Measurements from ENCODE around the gene CBX5. TPM values are rescaled to one million over a fixed set of nuclear protein-coding genes. Genes with fewer than 3 reads are reported as not detected.
"Not testable (repeated sequence)": the region's sequence is repeated elsewhere in the genome, so short reads cannot be mapped to it uniquely, and the experiment has no call there.

Gene CBX5
- total and polyA plus RNA-seq, 2 donors (not counting 1 experiment from before 2014, with no cell fraction given), result 27.7 to 64.0 TPM

DNA sequence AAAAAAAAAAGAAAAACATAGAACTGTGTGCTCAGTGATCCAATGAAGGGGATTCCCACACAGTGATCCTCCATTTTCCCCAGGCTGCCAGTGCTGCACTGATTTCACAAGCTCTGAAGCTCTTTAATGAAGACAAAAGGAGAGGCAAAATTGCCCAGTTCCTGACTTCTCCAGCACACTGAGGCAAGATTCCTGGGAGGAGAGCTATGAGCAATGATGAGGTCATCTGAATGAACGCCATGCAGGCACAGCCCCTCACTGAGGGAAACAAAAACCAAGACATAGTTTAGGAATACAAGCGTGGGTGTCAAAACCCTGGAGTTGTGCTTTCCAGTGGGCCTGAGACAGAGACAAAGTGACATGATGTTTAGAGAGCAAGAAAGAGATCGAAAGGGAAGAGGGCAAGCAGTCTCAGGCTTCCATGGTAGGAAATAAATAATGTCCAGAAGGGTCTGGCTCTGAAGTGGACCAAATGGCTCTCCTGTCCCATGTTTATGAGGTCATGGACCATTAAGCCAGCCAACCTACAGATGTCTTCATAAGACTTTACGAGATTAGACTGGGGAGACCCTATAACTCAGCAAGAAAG lies 50.2 kb downstream of the CBX5 start:
- H3K4me1 ChIP-seq (ENCODE audit: control insufficient read depth, extremely low read depth, insufficient read depth, low read length), result peaks cover 11% of the 10 kb centered on the region
- H3K9me3 ChIP-seq (ENCODE audit: control insufficient read depth, insufficient read depth, low read depth, low read length), result no peaks in the 10 kb centered on the region
- no peaks in the 10 kb centered on the region for H4K20me1 ChIP-seq (ENCODE audit: control insufficient read depth, extremely low read depth, insufficient read depth, low read length)
- H3K79me2 ChIP-seq (ENCODE audit: control insufficient read depth, insufficient read depth, low read length), result no peaks in the 10 kb centered on the region
- H3K27me3 ChIP-seq (ENCODE audit: control insufficient read depth, insufficient read depth, low read length), result no peaks in the 10 kb centered on the region
- H3K9ac ChIP-seq (ENCODE audit: insufficient read depth, low read length), result no peak overlapping the region
- peaks cover 2% of the 10 kb centered on the region for H3K36me3 ChIP-seq (ENCODE audit: control insufficient read depth, insufficient read depth, low read length)
- H3K27ac ChIP-seq (ENCODE audit: insufficient read depth, low read length), result peak overlapping the region; percentile 72
- DNase-seq (ENCODE audit: low read depth in 2 of 2), result peak; percentile 96 to 98
- H3K4me3 ChIP-seq (replicated peaks in 1 of 4; ENCODE audit: control extremely low read depth in 1 of 4, insufficient read depth in 1 of 4, low read depth in 3 of 4, low read length in 4 of 4), result no peak overlapping the region
- H2AFZ ChIP-seq (ENCODE audit: low read length), result peak overlapping the region; percentile 66
- peak overlapping the region; percentile 9 for H3K4me2 ChIP-seq (ENCODE audit: extremely low read depth, insufficient read depth, low read length)
- TF ChIP-seq CTCF (conservative IDR thresholded peaks at IDR 0.05 in 1 of 2, IDR thresholded peaks at IDR 0.05 in 1 of 2; ENCODE audit: low read depth in 1 of 2, low read length in 2 of 2), result no peak
- no peak for TF ChIP-seq EZH2 (IDR thresholded peaks at IDR 0.05; ENCODE audit: low read length, missing control alignments)

GRCh38 chr12:54228471-54228870 lies 51.5 kb downstream of the CBX5 start:
- no peaks in the 10 kb centered on the region for H3K79me2 ChIP-seq (ENCODE audit: control insufficient read depth, insufficient read depth, low read length)
- no peaks in the 10 kb centered on the region for H3K9me3 ChIP-seq (ENCODE audit: control insufficient read depth, insufficient read depth, low read depth, low read length)
- no peak overlapping the region for H2AFZ ChIP-seq (ENCODE audit: low read length)
- no peaks in the 10 kb centered on the region for H3K27me3 ChIP-seq (ENCODE audit: control insufficient read depth, insufficient read depth, low read length)
- H3K4me3 ChIP-seq (replicated peaks in 1 of 4; ENCODE audit: control extremely low read depth in 1 of 4, insufficient read depth in 1 of 4, low read depth in 3 of 4, low read length in 4 of 4), result no peak overlapping the region
- peaks cover 11% of the 10 kb centered on the region for H3K4me1 ChIP-seq (ENCODE audit: control insufficient read depth, extremely low read depth, insufficient read depth, low read length)
- peaks cover 2% of the 10 kb centered on the region for H3K36me3 ChIP-seq (ENCODE audit: control insufficient read depth, insufficient read depth, low read length)
- TF ChIP-seq EZH2 (IDR thresholded peaks at IDR 0.05; ENCODE audit: low read length, missing control alignments) (no peak), CTCF (conservative IDR thresholded peaks at IDR 0.05 in 1 of 2, IDR thresholded peaks at IDR 0.05 in 1 of 2; ENCODE audit: low read depth in 1 of 2, low read length in 2 of 2) (no peak)
- no peak overlapping the region for H3K9ac ChIP-seq (ENCODE audit: insufficient read depth, low read length)
- DNase-seq (ENCODE audit: low read depth in 2 of 2), result no peak
- no peak overlapping the region for H3K27ac ChIP-seq (ENCODE audit: insufficient read depth, low read length)
- no peak overlapping the region for H3K4me2 ChIP-seq (ENCODE audit: extremely low read depth, insufficient read depth, low read length)
- no peaks in the 10 kb centered on the region for H4K20me1 ChIP-seq (ENCODE audit: control insufficient read depth, extremely low read depth, insufficient read depth, low read length)

GRCh38 chr12:54227927-54228326 lies 52.0 kb downstream of the CBX5 start:
- H3K4me2 ChIP-seq (ENCODE audit: extremely low read depth, insufficient read depth, low read length); H3K79me2 ChIP-seq (ENCODE audit: control insufficient read depth, insufficient read depth, low read length); H3K27me3 ChIP-seq (ENCODE audit: control insufficient read depth, insufficient read depth, low read length); DNase-seq (ENCODE audit: low read depth in 2 of 2); H3K27ac ChIP-seq (ENCODE audit: insufficient read depth, low read length); H3K9me3 ChIP-seq (ENCODE audit: control insufficient read depth, insufficient read depth, low read depth, low read length); H4K20me1 ChIP-seq (ENCODE audit: control insufficient read depth, extremely low read depth, insufficient read depth, low read length); H3K4me3 ChIP-seq (replicated peaks in 1 of 4; ENCODE audit: control extremely low read depth in 1 of 4, insufficient read depth in 1 of 4, low read depth in 3 of 4, low read length in 4 of 4); H3K9ac ChIP-seq (ENCODE audit: insufficient read depth, low read length); H2AFZ ChIP-seq (ENCODE audit: low read length); H3K36me3 ChIP-seq (ENCODE audit: control insufficient read depth, insufficient read depth, low read length): not testable (repeated sequence)
- H3K4me1 ChIP-seq (ENCODE audit: control insufficient read depth, extremely low read depth, insufficient read depth, low read length), result peaks cover 13% of the 10 kb centered on the region
